ENCODE results near the gene CCDC34.

DNA sequence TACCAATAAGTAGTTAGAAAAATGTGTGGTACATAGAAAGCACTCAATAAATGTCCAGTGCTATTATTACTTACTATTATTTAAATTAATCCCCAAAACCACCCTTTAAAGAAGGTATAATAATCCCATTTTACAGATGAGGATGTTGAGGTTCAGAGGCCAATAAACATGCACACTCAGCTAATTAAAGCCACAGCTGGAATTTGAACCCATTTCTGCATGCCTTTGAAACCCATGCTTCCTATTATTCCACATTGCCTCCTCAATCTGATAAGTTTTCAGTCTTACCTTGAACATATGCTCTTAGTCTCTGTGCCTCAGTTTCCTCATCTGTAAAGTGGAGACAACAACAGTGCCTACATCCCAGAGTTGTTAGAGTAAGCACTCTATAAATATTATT lies 52.8 kb downstream of the CCDC34 start:
- TF ChIP-seq, protein P1, sequence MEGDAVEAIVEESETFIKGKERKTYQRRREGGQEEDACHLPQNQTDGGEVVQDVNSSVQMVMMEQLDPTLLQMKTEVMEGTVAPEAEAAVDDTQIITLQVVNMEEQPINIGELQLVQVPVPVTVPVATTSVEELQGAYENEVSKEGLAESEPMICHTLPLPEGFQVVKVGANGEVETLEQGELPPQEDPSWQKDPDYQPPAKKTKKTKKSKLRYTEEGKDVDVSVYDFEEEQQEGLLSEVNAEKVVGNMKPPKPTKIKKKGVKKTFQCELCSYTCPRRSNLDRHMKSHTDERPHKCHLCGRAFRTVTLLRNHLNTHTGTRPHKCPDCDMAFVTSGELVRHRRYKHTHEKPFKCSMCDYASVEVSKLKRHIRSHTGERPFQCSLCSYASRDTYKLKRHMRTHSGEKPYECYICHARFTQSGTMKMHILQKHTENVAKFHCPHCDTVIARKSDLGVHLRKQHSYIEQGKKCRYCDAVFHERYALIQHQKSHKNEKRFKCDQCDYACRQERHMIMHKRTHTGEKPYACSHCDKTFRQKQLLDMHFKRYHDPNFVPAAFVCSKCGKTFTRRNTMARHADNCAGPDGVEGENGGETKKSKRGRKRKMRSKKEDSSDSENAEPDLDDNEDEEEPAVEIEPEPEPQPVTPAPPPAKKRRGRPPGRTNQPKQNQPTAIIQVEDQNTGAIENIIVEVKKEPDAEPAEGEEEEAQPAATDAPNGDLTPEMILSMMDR (IDR thresholded peaks at IDR 0.05; ENCODE audit: borderline replicate concordance, extremely low read depth, low read length, poor library complexity, severe bottlenecking) = no peak
- no peak for TF ChIP-seq EZH2 (IDR thresholded peaks at IDR 0.05; ENCODE audit: borderline replicate concordance, low read depth, low read length, severe bottlenecking)

Data from DND-41 (cell line).